Osteoblast (primary cell): ENCODE data around the gene MAD1L1. TPM values are rescaled to one million over a fixed set of nuclear protein-coding genes. Genes with fewer than 3 reads are reported as not detected.

ENCODE experiments used
- DNase-seq: peaks from one replicate; pipeline ENCODE4 v3.0.0; 2011; ENCODE audit warnings: low spot score, mixed read lengths; ENCODE audit not compliant: insufficient read length; ENCODE audit errors: missing footprints
- H2AFZ ChIP-seq: 2 replicates; pipeline ENCODE4 v1.6.0; 2011; ENCODE audit warnings: mild to moderate bottlenecking, low read length
- H3K27ac ChIP-seq: 2 replicates; pipeline ENCODE4 v1.5.1; 2011; ENCODE audit warnings: mild to moderate bottlenecking, low read depth, low read length, moderate library complexity
- H3K27me3 ChIP-seq: 2 replicates; pipeline ENCODE4 v1.6.0; 2012; ENCODE audit warnings: mild to moderate bottlenecking, control low read depth, inconsistent platforms, low read length, moderate library complexity; ENCODE audit not compliant: insufficient read depth
- H3K36me3 ChIP-seq: 2 replicates; pipeline ENCODE4 v1.5.1; 2011; ENCODE audit warnings: mild to moderate bottlenecking, low read length, control low read depth, moderate library complexity; ENCODE audit not compliant: insufficient read depth
- H3K4me1 ChIP-seq: 2 replicates; pipeline ENCODE4 v1.5.1; 2011; ENCODE audit warnings: mild to moderate bottlenecking, low read length, control low read depth, moderate library complexity; ENCODE audit not compliant: insufficient read depth
- H3K4me2 ChIP-seq: 2 replicates; pipeline ENCODE4 v1.6.0; 2011; ENCODE audit warnings: mild to moderate bottlenecking, low read length; ENCODE audit not compliant: insufficient read depth
- H3K4me3 ChIP-seq: fragments of 200-600 bp; sonication (generic); 3 replicates; pipeline ENCODE4 v1.5.1; 2012; ENCODE audit warnings: mild to moderate bottlenecking, low read length, inconsistent platforms; ENCODE audit not compliant: insufficient read depth
- H3K79me2 ChIP-seq: 2 replicates; pipeline ENCODE4 v1.6.0; 2012; ENCODE audit warnings: mild to moderate bottlenecking, low read length, control low read depth, inconsistent platforms; ENCODE audit not compliant: insufficient read depth
- H3K9me3 ChIP-seq: 2 replicates; pipeline ENCODE4 v1.5.1; 2011; ENCODE audit warnings: low read depth, low read length, control low read depth
- H4K20me1 ChIP-seq: 2 replicates; pipeline ENCODE4 v1.6.0; 2012; ENCODE audit warnings: mild to moderate bottlenecking, low read length, control low read depth; ENCODE audit not compliant: insufficient read depth
- total RNA-seq: library from RNA; depleted of rRNA; stranded (reverse); fragments of >200 nt; gene quantifications from 2 replicates; pipeline ENCODE4 v1.2.3, GENCODE V29; 2012
- TF ChIP-seq, protein P1 (sequence below): IDR thresholded peaks from 2 replicates; pipeline ENCODE4 v1.5.1; 2011; ENCODE audit warnings: mild to moderate bottlenecking, low read depth, low read length, moderate library complexity; ENCODE audit errors: extremely low read depth

MAD1L1 gene
- total RNA-seq, 1 donor: 66.2 TPM

DNA sequence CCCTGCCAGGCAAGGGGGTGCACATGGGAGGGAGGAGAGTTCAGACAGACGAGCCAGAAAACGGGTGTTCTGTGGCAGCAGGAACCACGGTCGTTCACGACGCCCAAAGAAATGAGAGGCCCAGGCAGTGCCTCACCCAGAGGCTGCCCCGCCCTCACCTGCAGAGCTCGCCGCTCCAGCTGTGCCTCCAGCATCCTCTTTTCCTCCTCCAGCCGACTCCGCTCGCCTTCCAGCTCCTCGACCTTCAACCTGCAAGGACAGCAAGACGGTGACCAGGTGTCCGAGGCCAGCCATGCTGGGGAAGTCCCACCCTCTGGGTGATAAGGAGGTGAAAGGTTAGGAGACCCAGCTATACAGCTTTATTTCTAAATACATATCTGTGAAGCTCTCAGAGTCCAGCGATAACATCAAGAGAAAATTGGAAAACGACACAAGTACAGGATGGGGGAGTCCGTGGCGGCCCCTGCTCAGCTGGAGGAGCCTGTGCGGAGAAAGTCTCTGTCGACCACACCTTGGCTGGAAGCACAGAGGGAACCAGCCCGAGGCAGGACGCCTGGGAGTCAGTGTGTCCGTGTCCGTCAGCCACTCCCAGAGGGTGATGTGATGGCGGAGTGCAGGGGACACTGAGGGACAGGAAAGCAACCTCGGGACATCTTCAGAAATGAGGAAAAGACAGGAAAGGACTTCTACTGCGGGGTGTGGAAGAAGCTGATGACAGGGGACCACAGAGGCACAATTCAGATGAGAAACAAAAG is 275.1 kb downstream of the MAD1L1 start:
- H3K27ac ChIP-seq: no peak overlapping the region
- no peak for DNase-seq
- no peak overlapping the region for H3K4me3 ChIP-seq
- H3K27me3 ChIP-seq: no peaks in the 10 kb centered on the region
- no peak overlapping the region for H3K4me2 ChIP-seq
- H4K20me1 ChIP-seq: no peaks in the 10 kb centered on the region
- no peaks in the 10 kb centered on the region for H3K36me3 ChIP-seq
- TF ChIP-seq, protein P1, sequence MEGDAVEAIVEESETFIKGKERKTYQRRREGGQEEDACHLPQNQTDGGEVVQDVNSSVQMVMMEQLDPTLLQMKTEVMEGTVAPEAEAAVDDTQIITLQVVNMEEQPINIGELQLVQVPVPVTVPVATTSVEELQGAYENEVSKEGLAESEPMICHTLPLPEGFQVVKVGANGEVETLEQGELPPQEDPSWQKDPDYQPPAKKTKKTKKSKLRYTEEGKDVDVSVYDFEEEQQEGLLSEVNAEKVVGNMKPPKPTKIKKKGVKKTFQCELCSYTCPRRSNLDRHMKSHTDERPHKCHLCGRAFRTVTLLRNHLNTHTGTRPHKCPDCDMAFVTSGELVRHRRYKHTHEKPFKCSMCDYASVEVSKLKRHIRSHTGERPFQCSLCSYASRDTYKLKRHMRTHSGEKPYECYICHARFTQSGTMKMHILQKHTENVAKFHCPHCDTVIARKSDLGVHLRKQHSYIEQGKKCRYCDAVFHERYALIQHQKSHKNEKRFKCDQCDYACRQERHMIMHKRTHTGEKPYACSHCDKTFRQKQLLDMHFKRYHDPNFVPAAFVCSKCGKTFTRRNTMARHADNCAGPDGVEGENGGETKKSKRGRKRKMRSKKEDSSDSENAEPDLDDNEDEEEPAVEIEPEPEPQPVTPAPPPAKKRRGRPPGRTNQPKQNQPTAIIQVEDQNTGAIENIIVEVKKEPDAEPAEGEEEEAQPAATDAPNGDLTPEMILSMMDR: no peak
- H3K4me1 ChIP-seq: no peaks in the 10 kb centered on the region
- no peak overlapping the region for H2AFZ ChIP-seq
- no peaks in the 10 kb centered on the region for H3K9me3 ChIP-seq
- no peaks in the 10 kb centered on the region for H3K79me2 ChIP-seq

DNA sequence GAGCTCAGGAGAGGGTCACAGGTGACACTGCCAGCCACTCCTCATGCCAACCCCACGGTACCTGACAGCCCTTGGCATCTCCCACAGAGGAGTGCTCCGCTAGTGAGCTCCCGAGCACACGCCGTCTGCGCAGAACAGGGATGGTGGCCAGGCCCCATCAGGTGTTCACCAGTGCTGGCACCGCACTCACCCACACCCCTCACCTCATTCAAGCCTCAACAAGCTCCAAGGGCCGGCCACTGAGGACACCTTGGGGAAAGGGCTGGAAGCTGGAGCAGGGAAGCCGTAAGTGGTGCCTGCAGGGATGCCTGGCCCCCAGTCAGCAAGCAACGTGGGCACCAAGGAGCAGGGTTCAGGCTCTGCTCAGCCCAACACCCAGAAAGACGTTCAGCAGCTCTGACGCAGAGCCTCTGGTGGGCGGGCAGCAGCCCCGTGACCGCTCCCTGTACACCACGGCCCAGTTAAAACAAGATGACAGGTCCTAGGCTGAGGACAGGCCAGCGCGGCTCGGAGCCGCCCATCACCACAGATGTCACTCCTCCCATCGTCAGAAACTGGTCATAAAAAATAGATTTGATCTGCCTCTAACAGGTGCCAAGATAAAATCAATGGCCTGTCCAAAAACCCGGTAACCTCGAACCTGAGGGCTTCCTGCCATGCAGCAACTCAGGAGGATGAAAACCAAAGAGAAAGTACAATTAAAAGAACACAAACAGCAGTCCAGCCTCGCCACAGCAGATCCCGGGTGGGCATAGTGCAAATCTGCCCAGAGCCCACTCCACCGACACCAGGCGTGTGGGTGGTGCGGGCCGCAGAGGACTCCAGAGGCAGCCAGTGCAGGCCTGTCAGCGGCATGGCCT is 275.9 kb downstream of the MAD1L1 start:
- TF ChIP-seq, protein P1: no peak
- Histone ChIP-seq H3K79me2 (no peaks in the 10 kb centered on the region), H3K4me2 (no peak overlapping the region), H3K4me3 (no peak overlapping the region), H3K36me3 (no peaks in the 10 kb centered on the region), H2AFZ (no peak overlapping the region), H3K27ac (no peak overlapping the region), H3K4me1 (no peaks in the 10 kb centered on the region), H3K9me3 (no peaks in the 10 kb centered on the region), H4K20me1 (no peaks in the 10 kb centered on the region), H3K27me3 (no peaks in the 10 kb centered on the region)
- DNase-seq: no peak

DNA sequence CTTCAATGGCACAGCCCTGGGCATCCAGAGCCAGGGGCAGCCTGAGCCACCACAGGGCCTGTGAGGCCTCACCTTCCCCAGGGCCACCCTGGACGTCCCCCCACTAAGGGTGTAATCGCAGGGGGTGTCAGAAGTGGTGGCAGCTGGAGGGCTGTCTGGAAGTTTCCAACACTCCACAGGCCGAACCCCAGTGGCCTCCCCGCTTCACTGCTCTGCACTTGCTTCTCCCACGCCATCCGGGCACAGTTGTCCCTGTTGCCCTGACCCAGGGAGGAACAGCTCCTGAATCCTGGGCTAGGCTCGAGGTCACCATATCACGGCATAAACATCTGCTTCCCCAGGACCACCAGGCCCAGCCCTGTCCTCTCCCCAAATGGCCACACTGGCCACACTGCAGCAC is 276.6 kb downstream of the MAD1L1 start:
- Histone ChIP-seq H3K79me2 (no peaks in the 10 kb centered on the region), H3K27ac (no peak overlapping the region), H3K9me3 (no peaks in the 10 kb centered on the region), H4K20me1 (no peaks in the 10 kb centered on the region), H3K4me1 (no peaks in the 10 kb centered on the region), H2AFZ (no peak overlapping the region), H3K4me2 (no peak overlapping the region), H3K36me3 (no peaks in the 10 kb centered on the region), H3K27me3 (no peaks in the 10 kb centered on the region), H3K4me3 (no peak overlapping the region)
- TF ChIP-seq, protein P1: no peak
- DNase-seq: no peak
